22Rv1 (cell line): ENCODE results near the gene CPNE4.

ENCODE experiments used
- CTCF ChIP-seq: fragments of 450-650 bp; IDR thresholded peaks from 2 replicates; pipeline ENCODE4 v1.5.1; 2017; ENCODE audit warnings: mild to moderate bottlenecking
- ZFX ChIP-seq: fragments of 450-650 bp; IDR thresholded peaks from 2 replicates; pipeline ENCODE4 v1.6.1; 2017; ENCODE audit warnings: antibody characterized with exemption, borderline replicate concordance

GRCh38 chr3:131976448-131976847, 58.4 kb downstream of the CPNE4 start:
- no peak for TF ChIP-seq CTCF
- TF ChIP-seq ZFX: no peak
